GM18505 (cell line): Measurements from ENCODE around the gene SCAPER.
"Not testable (repeated sequence)": the region's sequence is repeated elsewhere in the genome, so short reads cannot be mapped to it uniquely, and the experiment has no call there.

Source experiments
- ATAC-seq: cut with Tn5 transposase; IDR thresholded peaks from one replicate; pipeline ENCODE4 v1.9.1; 2021; ENCODE audit not compliant: unreplicated experiment
- POLR2A ChIP-seq: IDR thresholded peaks from 4 replicates; pipeline ENCODE4 v1.6.1; 2011; ENCODE audit warnings: borderline replicate concordance; ENCODE audit not compliant: insufficient read depth, insufficient read length; ENCODE audit errors: extremely low read depth

Gene SCAPER

GRCh38 chr15:76447728-76448441 lies 457.3 kb downstream of the SCAPER start:
- no peak for ATAC-seq
- TF ChIP-seq POLR2A: no peak

- ATAC-seq: no peak
- TF ChIP-seq POLR2A: no peak
These were observed 464.7 kb downstream of the SCAPER start for GRCh38 chr15:76440441-76440840.

- TF ChIP-seq POLR2A: no peak
- no peak for ATAC-seq
These were observed 465.6 kb downstream of the SCAPER start for GRCh38 chr15:76439542-76439941.

- ATAC-seq: no peak
- TF ChIP-seq POLR2A: no peak
These were observed 471.2 kb downstream of the SCAPER start for GRCh38 chr15:76433798-76434400.

GRCh38 chr15:76433036-76433435 lies 472.1 kb downstream of the SCAPER start:
- ATAC-seq: not testable (repeated sequence)

- TF ChIP-seq POLR2A: no peak
- ATAC-seq: no peak
These were observed 472.5 kb downstream of the SCAPER start for GRCh38 chr15:76432604-76433003.

- ATAC-seq: no peak
- no peak for TF ChIP-seq POLR2A
These were observed 473.2 kb downstream of the SCAPER start for GRCh38 chr15:76431971-76432370.

- not testable (repeated sequence) for ATAC-seq
These were observed 474.4 kb downstream of the SCAPER start for GRCh38 chr15:76430711-76431110.

GRCh38 chr15:76429661-76430060 lies 475.5 kb downstream of the SCAPER start:
- ATAC-seq: no peak
- no peak for TF ChIP-seq POLR2A

- no peak for ATAC-seq
- TF ChIP-seq POLR2A: no peak
These were observed 478.2 kb downstream of the SCAPER start for GRCh38 chr15:76426941-76427340.

- no peak for ATAC-seq
- TF ChIP-seq POLR2A: no peak
These were observed 486.6 kb downstream of the SCAPER start for GRCh38 chr15:76418352-76419140.

- ATAC-seq: no peak
- no peak for TF ChIP-seq POLR2A
These were observed 503.9 kb downstream of the SCAPER start for GRCh38 chr15:76401285-76401684.

- ATAC-seq: no peak
- no peak for TF ChIP-seq POLR2A
These were observed 506.6 kb downstream of the SCAPER start for GRCh38 chr15:76398317-76399104.

- no peak for ATAC-seq
These were observed 511.5 kb downstream of the SCAPER start for GRCh38 chr15:76393614-76394013.

GRCh38 chr15:76391847-76392246 lies 513.3 kb downstream of the SCAPER start:
- no peak for TF ChIP-seq POLR2A
- ATAC-seq: no peak

More at GRCh38 chr15:76393614-76394013, 511.5 kb downstream of the SCAPER start:
- no peak for TF ChIP-seq POLR2A
